Activated T-helper 2 cell treated with anti-CD3 and anti-CD28 coated beads, Interferon-gamma antibody, Interleukin-2, Interleukin-4, amounts not matched to agents 10 μg/mL and 5 μg/mL and 100 μg/mL, durations not matched to agents 14 hours and 24 hours and 36 hours (primary cell): ENCODE data around the gene ZNF358. TPM values are rescaled to one million over a fixed set of nuclear protein-coding genes. Genes with fewer than 3 reads are reported as not detected.
A peak's percentile ranks its signal among the peaks of the same experiment; 100 is the strongest.

Experiments
- DNase-seq: peaks from one replicate; pipeline ENCODE4 v3.0.0; 2021; ENCODE audit warnings: low spot score
- H3K27ac Mint-ChIP-seq: one replicate; pipeline ENCODE4 v1.8.0; 2021; ENCODE audit warnings: mixed read lengths
- H3K27me3 Mint-ChIP-seq: one replicate; pipeline ENCODE4 v1.8.0; 2021; ENCODE audit warnings: low read depth, mixed read lengths
- H3K36me3 Mint-ChIP-seq: one replicate; pipeline ENCODE4 v1.8.0; 2021; ENCODE audit warnings: low read depth, mixed read lengths
- H3K4me1 Mint-ChIP-seq: one replicate; pipeline ENCODE4 v1.8.0; 2021; ENCODE audit warnings: low read depth, mixed read lengths
- H3K4me3 Mint-ChIP-seq: one replicate; pipeline ENCODE4 v1.8.0; 2021; ENCODE audit warnings: low read depth, mild to moderate bottlenecking, moderate library complexity, mixed read lengths
- H3K9me3 Mint-ChIP-seq: one replicate; pipeline ENCODE4 v1.8.0; 2021; ENCODE audit warnings: mixed read lengths
- intact Hi-C: fragments of 100-400 bp; cut with micrococcal nuclease; formaldehyde crosslinking; loops from one replicate; pipeline ENCODE4 v1.15.1; 2023
- total RNA-seq: library from RNA; stranded (reverse); gene quantifications from 2 replicates; pipeline ENCODE4 v1.2.3, GENCODE V29; 2022

Gene ZNF358
- total RNA-seq, 1 donor from 2014 or later, result 5.3 TPM

DNA sequence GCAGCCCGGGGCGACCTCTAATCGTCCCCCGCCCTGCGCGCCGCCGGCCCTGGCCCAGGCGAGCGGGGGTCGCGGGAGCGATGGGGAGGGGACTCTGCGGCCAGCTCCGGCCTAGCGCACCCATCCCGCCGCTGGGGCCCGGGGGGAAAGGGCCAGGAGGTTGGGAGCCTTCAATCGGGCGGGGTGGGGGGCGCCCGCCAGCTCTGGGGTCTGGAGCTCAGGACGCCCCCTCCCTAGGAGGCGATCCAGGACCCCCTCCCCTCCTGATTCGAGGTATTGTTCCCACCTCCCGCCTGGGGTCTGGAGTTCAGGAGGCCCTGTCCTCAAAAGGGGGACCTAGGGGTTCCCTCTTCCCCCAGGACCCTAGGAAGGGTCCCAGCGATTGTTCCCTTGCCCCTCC, 430 bp downstream of the ZNF358 start:
- Mint-ChIP-seq H3K4me1 (peaks cover 4% of the 10 kb centered on the region), H3K27me3 (peaks cover 27% of the 10 kb centered on the region), H3K27ac (no peak overlapping the region), H3K36me3 (no peaks in the 10 kb centered on the region), H3K9me3 (no peaks in the 10 kb centered on the region), H3K4me3 (peak overlapping the region; percentile 66)
- no peak for DNase-seq
- intact Hi-C loops, result no loop called here

DNA sequence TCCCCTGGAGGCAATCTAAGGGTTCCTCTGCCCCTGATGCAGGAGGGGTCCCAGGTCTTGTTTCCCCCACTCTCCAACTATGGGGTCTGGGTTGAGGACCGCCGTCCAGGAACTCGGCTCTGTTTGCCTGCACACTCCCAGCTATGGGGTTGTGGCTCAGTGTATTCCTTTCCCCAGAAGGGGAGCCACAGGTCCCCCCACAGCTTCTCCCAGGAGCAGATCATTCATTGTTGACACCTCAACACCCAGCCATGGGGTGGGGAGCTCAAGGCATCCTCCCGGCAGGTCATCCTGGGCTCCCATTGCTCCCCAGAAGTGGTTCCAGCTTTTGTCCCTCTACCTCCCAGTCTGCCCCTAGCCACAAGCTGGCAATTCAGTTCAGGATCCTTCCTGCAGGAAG, 975 bp downstream of the ZNF358 start:
- H3K27me3 Mint-ChIP-seq, result peaks cover 27% of the 10 kb centered on the region
- no peaks in the 10 kb centered on the region for H3K36me3 Mint-ChIP-seq
- H3K4me3 Mint-ChIP-seq, result peak overlapping the region; percentile 66
- no peak for DNase-seq
- intact Hi-C loops, result no loop called here
- no peaks in the 10 kb centered on the region for H3K9me3 Mint-ChIP-seq
- H3K4me1 Mint-ChIP-seq, result peaks cover 7% of the 10 kb centered on the region
- peak overlapping the region; percentile 31 for H3K27ac Mint-ChIP-seq

- Mint-ChIP-seq H3K27ac (no peak overlapping the region), H3K36me3 (no peaks in the 10 kb centered on the region), H3K4me1 (peaks cover 15% of the 10 kb centered on the region), H3K27me3 (peaks cover 22% of the 10 kb centered on the region), H3K4me3 (no peak overlapping the region), H3K9me3 (no peaks in the 10 kb centered on the region)
- DNase-seq, result no peak
- intact Hi-C loops, result no loop called here
Observed at GRCh38 chr19:7519361-7520130, 3.6 kb downstream of the ZNF358 start.

GRCh38 chr19:7520131-7521051, 4.5 kb downstream of the ZNF358 start:
- Mint-ChIP-seq H3K4me3 (no peak overlapping the region), H3K36me3 (no peaks in the 10 kb centered on the region), H3K27me3 (peaks cover 17% of the 10 kb centered on the region), H3K27ac (no peak overlapping the region), H3K4me1 (peaks cover 14% of the 10 kb centered on the region), H3K9me3 (no peaks in the 10 kb centered on the region)
- DNase-seq, result no peak
- intact Hi-C loops, result no loop called here

- Mint-ChIP-seq H3K4me3 (peak overlapping the region; percentile 80), H3K9me3 (no peaks in the 10 kb centered on the region), H3K4me1 (peaks cover 11% of the 10 kb centered on the region), H3K27ac (peak overlapping the region; percentile 79), H3K36me3 (peaks cover 3% of the 10 kb centered on the region), H3K27me3 (peaks cover 12% of the 10 kb centered on the region)
- intact Hi-C loops, result loop anchor here (1.0 kb wide), 1 partner anchor 13 kb away; no protein-coding TSS in a partner anchor
- no peak for DNase-seq
Observed at GRCh38 chr19:7521551-7522071, 5.7 kb downstream of the ZNF358 start.

DNA sequence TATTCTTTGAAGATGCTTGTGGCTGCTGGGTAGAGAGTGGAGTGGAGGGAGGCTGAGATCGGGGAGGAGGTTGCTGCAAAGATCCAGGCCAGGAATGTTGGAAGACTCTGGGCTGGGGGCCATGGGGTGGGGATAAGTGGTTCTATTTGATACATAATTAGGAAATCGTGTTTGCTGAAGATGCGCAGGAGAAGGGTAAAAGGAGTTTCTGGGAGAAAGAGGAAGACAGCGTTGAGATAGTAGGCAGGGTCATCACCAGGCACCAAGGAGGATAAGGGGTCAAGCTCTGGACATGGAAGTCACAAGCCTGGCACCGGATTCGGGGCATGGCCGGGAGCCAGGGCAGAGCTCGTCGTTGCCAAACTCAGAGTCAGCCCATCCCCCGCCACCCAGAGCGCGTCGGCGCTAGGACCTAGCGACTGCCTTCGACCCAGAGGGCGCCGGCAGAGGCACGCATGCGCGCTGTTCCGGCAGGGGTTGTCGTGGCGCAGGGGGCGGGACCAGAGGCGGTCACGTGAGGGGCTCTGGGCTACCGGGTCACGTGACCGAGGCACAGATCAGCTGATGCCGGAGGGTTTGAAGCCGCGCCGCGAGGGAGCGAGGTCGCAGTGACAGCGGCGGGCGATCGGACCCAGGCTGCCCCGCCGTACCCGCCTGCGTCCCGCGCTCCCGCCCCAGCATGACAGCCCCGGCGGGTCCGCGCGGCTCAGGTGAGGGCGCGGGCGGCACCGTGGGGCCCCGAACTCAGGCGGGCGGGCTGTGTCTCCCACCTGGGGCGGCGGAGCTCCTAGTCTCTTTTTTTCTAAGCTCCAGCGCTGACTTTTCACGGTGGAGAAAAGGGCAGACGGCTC, 6.4 kb downstream of the ZNF358 start, which contains the start of gene MCOLN1:
TSS of gene MCOLN1 (plus strand) at position 553 of the 851 bp plus-strand sequence. CDS start at position 680, 127 bp downstream.
- Mint-ChIP-seq H3K27ac (peak within 1 kb of the TSS; percentile 79), H3K27me3 (peaks cover 5% of the 10 kb centered on the region), H3K4me1 (peaks cover 11% of the 10 kb centered on the region), H3K36me3 (peaks cover 3% of the 10 kb centered on the region), H3K9me3 (no peaks in the 10 kb centered on the region), H3K4me3 (peak within 1 kb of the TSS; percentile 80)
- intact Hi-C loops, result loop anchor here (1.0 kb wide), 1 partner anchor 12 kb away; no protein-coding TSS in a partner anchor
- DNase-seq, result peak; percentile 99

GRCh38 chr19:7522923-7523667, 7.2 kb downstream of the ZNF358 start:
- Mint-ChIP-seq H3K9me3 (no peaks in the 10 kb centered on the region), H3K27me3 (no peaks in the 10 kb centered on the region), H3K36me3 (peaks cover 3% of the 10 kb centered on the region), H3K27ac (no peak overlapping the region), H3K4me1 (peaks cover 11% of the 10 kb centered on the region), H3K4me3 (peak overlapping the region; percentile 73)
- DNase-seq, result no peak
- intact Hi-C loops, result loop anchor here (1.0 kb wide), 1 partner anchor 11 kb away; no protein-coding TSS in a partner anchor

GRCh38 chr19:7524523-7524922, 8.6 kb downstream of the ZNF358 start:
- peaks cover 3% of the 10 kb centered on the region for H3K36me3 Mint-ChIP-seq
- peaks cover 11% of the 10 kb centered on the region for H3K4me1 Mint-ChIP-seq
- intact Hi-C loops, result no loop called here
- no peak overlapping the region for H3K27ac Mint-ChIP-seq
- H3K27me3 Mint-ChIP-seq, result no peaks in the 10 kb centered on the region
- no peak for DNase-seq
- H3K4me3 Mint-ChIP-seq, result no peak overlapping the region
- no peaks in the 10 kb centered on the region for H3K9me3 Mint-ChIP-seq

DNA sequence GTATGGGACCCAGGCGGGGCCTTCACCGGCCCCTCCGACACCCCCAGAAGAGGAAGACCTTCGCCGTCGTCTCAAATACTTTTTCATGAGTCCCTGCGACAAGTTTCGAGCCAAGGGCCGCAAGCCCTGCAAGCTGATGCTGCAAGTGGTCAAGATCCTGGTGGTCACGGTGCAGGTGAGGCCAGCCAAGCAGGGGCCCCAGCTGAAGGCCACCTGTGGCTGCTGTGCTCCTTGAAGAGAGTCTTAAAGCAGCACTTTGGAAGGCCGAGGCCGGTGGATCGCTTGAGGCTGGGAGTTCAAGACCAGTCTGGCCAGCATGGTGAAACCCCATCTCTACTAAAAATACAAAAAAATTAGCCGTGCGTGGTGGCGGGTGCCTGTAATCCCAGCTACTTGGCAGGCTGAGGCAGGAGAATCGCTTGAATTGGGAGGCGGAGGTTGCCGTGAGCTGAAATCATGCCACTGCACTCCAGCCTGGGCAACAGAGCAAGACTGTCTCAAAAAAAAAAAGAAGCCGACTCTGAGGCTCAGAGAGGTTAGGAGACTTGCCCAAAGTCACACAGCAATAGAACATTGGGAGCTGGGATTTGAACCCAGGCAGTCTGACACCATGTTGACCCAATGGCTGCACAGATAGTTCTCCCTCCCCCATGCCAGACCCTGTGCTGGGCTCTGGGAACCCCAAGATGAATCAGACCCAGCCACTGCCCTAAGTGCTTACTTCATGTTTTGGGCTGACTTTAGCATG, 9.3 kb downstream of the ZNF358 start:
- intact Hi-C loops, result no loop called here
- Mint-ChIP-seq H3K36me3 (peaks cover 3% of the 10 kb centered on the region), H3K4me1 (peaks cover 11% of the 10 kb centered on the region)

DNA sequence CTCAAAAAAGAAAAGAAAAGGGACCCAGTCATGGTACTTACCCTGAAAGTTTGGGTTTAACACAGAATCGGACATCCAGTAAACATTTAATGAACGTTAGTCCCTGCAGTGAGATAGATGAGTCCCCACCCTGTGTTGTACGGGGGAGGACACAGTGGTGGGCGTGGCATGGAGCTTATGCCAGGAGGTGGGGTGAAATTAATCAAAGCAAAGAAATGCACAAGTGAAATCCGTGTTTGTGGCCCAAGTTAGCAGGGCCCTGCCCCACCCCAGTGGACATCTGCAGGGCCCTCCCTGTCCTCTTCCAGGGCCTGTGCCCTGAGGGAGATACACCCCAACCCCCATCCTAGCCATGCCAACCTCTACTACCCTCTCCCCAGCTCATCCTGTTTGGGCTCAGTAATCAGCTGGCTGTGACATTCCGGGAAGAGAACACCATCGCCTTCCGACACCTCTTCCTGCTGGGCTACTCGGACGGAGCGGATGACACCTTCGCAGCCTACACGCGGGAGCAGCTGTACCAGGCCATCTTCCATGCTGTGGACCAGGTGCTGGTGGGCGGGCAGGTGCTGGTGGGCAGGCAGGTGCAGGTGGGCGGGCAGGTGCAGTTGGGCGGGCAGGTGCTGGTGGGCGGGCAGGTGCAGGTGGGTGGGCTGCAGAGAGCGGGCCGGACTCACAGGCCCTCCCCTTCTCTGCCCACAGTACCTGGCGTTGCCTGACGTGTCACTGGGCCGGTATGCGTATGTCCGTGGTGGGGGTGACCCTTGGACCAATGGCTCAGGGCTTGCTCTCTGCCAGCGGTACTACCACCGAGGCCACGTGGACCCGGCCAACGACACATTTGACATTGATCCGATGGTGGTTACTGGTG, 10.4 kb downstream of the ZNF358 start:
- H3K9me3 Mint-ChIP-seq, result no peaks in the 10 kb centered on the region
- no peak overlapping the region for H3K4me3 Mint-ChIP-seq
- H3K27ac Mint-ChIP-seq, result no peak overlapping the region

More for the DNA sequence above, 9.3 kb downstream of the ZNF358 start:
- Mint-ChIP-seq H3K4me3 (no peak overlapping the region), H3K9me3 (no peaks in the 10 kb centered on the region), H3K27ac (no peak overlapping the region), H3K27me3 (no peaks in the 10 kb centered on the region)
- DNase-seq, result no peak

More for the DNA sequence above, 10.4 kb downstream of the ZNF358 start:
- intact Hi-C loops, result no loop called here
- DNase-seq, result no peak
- peaks cover 3% of the 10 kb centered on the region for H3K36me3 Mint-ChIP-seq
- no peaks in the 10 kb centered on the region for H3K27me3 Mint-ChIP-seq
- H3K4me1 Mint-ChIP-seq, result peaks cover 11% of the 10 kb centered on the region
